SIG-M5 treated with dmso at 0.1 percent for 504 hours (cell line): Measurements from ENCODE around the gene CD200.

Source experiments
- DNase-seq: peaks from one replicate; lab custom pipeline; 2025; ENCODE audit not compliant: unreplicated experiment; lab: John Stamatoyannopoulos, UW

CD200 gene

GRCh38 chr3:112333002-112333380, at the start of gene CD200:
TSS of gene CD200 (plus strand) at chr3:112333156. CDS start at chr3:112333213, 57 bp downstream.
- DNase-seq = no peak

GRCh38 chr3:112289011-112289410, 43.9 kb upstream of the CD200 start:
- DNase-seq = no peak

- peak; percentile 78 for DNase-seq
These were observed 39.3 kb upstream of the CD200 start, which contains the start of gene SLC9C1 for GRCh38 chr3:112293368-112294321. TSS of gene SLC9C1 (minus strand) at chr3:112294216. CDS start at chr3:112286791, 7,425 bp downstream.

- DNase-seq = no peak
These were observed 35.2 kb upstream of the CD200 start for GRCh38 chr3:112297714-112298113.

GRCh38 chr3:112298781-112299180, 34.2 kb upstream of the CD200 start:
- no peak for DNase-seq

- no peak for DNase-seq
These were observed 30.7 kb upstream of the CD200 start for GRCh38 chr3:112302150-112302830.

- DNase-seq = no peak
These were observed 29.8 kb upstream of the CD200 start for GRCh38 chr3:112302881-112303763.

GRCh38 chr3:112303764-112304325, 29.1 kb upstream of the CD200 start:
- DNase-seq = peak; percentile 10

GRCh38 chr3:112304611-112305010, 28.3 kb upstream of the CD200 start:
- DNase-seq = no peak

GRCh38 chr3:112306825-112307224, 26.1 kb upstream of the CD200 start:
- no peak for DNase-seq

- no peak for DNase-seq
These were observed 25.4 kb upstream of the CD200 start for GRCh38 chr3:112307557-112307956.

GRCh38 chr3:112308151-112308911, 24.6 kb upstream of the CD200 start:
- DNase-seq = no peak

GRCh38 chr3:112314649-112315048, 18.3 kb upstream of the CD200 start:
- no peak for DNase-seq

GRCh38 chr3:112315791-112316190, 17.2 kb upstream of the CD200 start:
- no peak for DNase-seq

- no peak for DNase-seq
These were observed 13.3 kb upstream of the CD200 start for GRCh38 chr3:112319516-112320276.

GRCh38 chr3:112320691-112321090, 12.3 kb upstream of the CD200 start:
- DNase-seq = peak; percentile 82

GRCh38 chr3:112321867-112322652, 10.9 kb upstream of the CD200 start:
- no peak for DNase-seq

- peak; percentile 88 for DNase-seq
These were observed 5.5 kb upstream of the CD200 start for GRCh38 chr3:112327371-112327951.
